HG03342 (cell line): ENCODE data around the gene DMBX1.

ENCODE experiments used
- ATAC-seq: cut with Tn5 transposase; IDR thresholded peaks from one replicate; pipeline ENCODE4 v1.9.1; 2021; ENCODE audit warnings: mild to moderate bottlenecking, moderate library complexity; ENCODE audit not compliant: unreplicated experiment

Gene DMBX1

DNA sequence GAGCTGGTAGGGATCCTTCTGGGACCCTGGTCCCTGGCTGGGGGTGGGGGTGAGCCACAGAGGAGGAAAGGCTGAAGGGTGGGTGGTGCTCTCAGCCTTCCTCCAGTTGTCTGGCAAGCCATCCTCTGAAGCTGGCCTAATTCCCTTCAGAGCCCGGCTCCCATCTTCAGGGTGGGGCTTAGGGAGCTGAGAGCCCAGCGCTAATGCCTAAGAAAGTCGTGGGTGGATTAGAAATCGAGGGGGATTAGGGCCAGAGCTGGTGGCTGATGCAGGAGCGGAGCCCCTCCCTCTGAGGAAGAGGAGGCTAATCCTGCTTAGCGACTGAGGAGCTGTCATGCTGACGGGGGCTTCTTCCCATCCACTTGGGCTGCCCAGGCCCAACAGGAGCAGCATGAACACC lies 30.8 kb upstream of the DMBX1 start:
- ATAC-seq = no peak

DNA sequence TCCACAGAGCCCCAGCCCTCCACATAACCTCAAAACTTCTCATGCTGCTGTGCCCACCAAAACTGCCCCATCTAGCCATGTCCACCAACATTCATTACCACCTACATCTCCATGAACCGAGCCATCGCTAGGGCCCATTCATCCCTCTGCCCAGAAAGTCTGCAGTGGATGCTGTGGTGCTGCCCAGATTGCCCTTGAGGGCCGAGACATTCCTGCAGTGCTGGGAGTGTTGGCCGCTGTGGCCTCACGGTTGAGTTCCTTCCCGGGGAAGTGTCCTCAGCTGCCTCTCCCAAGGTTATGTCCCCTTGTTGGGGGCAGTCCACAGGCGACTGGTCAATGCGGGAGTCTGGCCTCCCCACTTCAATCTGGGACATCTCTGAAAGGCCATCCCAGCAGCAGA lies 30.3 kb upstream of the DMBX1 start:
- no peak for ATAC-seq

DNA sequence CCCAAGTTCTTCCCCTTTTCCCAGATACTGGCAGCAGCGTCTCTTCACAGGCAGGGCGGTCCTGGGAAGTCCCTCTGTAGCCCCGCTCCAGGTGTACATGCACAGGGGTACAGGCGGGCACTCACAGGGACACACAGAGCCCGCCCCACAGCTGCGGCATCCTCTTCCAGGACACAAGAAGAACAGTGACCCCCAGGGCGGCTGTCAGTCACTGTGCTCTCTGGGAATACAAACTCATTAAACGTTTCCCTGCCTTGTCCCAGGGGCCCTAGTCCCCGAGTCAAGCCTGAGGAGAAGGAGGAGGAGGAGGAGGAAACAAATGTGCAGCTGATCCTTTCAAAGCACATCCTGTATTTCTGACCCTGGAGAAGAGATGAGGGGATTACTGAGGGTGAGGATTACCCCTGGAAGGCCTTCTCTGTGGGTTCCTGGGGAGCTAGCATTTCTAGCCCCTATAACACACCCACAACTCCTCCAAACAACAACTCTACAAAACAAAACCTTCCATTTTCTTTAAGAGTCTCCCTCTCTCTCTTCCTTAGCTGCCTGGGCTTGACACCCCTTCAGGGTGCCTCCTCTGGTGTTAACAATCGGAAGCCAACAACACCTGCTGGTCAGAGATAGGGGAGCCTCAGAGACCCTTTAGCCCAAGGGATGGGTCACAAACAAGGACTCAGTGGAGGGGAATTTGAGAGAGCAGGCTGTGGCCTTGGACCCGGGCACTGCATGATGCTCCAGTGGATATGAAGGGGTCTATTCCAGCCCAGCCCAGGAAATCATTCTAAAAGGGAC lies 28.4 kb upstream of the DMBX1 start:
- ATAC-seq = no peak

GRCh38 chr1:46461809-46462448 lies 27.7 kb upstream of the DMBX1 start:
- ATAC-seq = no peak

GRCh38 chr1:46464013-46464548 lies 25.6 kb upstream of the DMBX1 start:
- no peak for ATAC-seq

GRCh38 chr1:46464915-46465314 lies 24.7 kb upstream of the DMBX1 start:
- ATAC-seq = no peak

DNA sequence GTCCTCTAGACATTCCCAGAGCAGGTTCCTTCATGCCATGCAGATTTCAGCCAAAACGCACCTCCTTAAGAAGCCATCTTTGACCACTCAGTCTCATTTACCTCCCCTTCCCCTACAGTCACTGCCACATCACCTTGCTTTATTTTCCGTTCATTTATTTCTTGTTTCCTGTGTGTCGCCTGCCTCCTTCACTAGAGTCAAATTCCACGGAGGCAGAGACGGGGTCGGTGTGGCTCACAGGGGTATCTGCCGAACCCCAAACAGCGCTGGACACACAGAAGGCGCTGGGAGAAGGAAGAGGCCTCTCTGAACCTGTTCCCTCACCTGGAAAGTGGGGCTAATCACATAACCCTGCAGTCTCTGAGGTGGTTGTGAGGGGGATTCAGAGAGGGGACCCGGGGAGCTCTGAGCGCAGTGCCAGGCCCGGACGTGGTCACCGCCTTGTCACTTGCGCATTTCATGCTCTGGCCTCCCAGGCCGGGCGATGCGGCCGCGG lies 23.6 kb upstream of the DMBX1 start:
- no peak for ATAC-seq

GRCh38 chr1:46466477-46467182 lies 23.0 kb upstream of the DMBX1 start:
- ATAC-seq = no peak

- no peak for ATAC-seq
Observed at GRCh38 chr1:46467183-46467504, 22.5 kb upstream of the DMBX1 start.

- ATAC-seq = no peak
Observed at GRCh38 chr1:46469881-46470280, 19.8 kb upstream of the DMBX1 start.

GRCh38 chr1:46471848-46472492 lies 17.7 kb upstream of the DMBX1 start:
- ATAC-seq = no peak

- ATAC-seq = no peak
Observed at GRCh38 chr1:46472498-46473181, 17.0 kb upstream of the DMBX1 start.

- ATAC-seq = no peak
Observed at GRCh38 chr1:46473991-46474390, 15.6 kb upstream of the DMBX1 start.

- ATAC-seq = no peak
Observed at GRCh38 chr1:46474570-46474969, 15.1 kb upstream of the DMBX1 start.

DNA sequence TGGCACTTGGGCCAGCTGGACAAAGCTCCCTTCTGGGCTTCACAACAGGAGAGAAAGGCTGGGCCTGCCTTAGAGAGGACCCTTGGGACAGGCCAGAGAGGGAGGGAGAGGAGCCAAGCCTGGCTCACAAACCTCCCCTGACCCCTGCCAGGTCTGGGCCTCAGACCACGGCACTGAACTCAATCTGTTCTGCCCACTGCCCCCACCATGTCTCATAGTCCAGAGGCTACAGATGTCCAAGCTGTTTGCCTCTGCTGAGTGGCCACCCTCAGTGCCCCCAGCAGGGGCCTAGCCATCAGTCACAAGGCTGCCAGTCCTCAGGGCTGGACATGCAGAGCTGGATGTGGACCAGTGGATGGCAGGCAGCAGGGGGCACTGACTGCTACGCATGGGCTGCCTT lies 13.0 kb upstream of the DMBX1 start:
- no peak for ATAC-seq

DNA sequence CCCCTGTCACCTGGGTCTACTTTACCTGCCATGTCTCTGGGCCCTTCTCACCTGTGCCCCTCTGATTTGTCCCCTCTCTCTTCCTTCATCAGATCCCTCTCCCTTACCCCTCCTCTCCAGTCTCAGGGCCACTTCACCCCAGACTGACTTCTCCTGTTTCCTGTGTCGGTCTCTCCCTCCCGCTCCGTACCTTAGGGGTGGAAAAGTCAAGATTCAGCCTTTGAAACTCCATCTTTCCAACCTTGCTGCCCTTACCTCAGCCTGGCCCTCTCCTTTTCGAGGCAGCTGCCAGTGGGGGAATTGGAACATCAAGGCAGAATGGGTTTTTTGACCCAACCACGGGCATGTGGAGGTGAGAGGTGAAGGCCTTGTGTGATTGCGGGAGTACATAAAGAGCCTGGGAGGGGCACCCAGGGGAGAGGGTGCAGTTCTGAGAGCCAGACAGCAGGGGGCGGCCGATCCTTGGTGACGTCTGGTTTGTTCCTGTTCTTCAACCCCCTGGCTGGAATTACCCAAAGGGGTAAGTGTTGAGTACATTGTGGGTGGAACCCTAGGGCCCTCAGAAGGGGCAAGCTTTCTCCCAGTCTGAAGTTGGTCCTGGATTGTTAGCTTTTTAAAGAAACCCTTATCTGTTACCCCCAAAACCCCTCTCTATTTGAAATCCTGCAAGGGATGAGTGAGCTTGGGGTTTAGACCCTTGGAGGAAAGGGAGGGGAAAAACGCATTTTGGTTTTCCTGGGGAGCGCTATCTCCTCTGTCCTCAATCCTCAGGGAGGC lies 12.3 kb upstream of the DMBX1 start:
- ATAC-seq = peak; percentile 82

GRCh38 chr1:46478721-46479485 lies 10.7 kb upstream of the DMBX1 start:
- no peak for ATAC-seq

DNA sequence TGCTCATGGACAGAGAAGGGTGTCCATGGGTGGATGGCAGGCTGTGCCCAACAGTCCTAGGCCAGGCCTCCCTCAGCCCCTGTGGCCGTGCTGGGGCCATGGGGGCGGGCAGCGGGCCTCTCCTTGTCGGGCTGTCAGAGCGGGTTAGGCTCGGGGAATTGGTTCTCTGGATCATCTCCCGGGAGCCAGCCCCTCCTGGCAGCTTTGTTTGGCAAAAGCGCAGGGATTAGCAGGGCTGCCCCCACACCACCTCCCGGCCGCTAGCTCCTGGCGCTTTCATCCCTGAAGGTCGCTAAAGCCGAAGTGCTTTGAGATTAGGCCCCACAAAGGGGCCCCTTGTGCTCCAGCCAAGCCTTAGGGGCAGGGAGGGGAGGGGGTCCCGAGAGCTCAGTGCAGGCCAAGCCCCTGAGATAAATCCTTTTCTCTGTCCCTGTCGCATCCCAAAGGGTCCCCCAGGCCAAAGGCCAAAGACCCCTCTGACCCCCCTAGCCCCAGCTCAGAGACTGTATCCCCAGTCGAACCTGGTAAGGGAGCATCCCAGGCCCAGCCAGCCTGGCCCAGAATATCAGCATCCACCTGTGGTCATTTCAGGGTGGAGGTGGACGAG lies 9.8 kb upstream of the DMBX1 start:
- no peak for ATAC-seq
